Stimulated activated CD8-positive, alpha-beta memory T cell treated with anti-CD3 and anti-CD28 coated beads, Interleukin-4, amount 100 ng/mL, for 4 hours (primary cell): ENCODE measurements around the gene MEIS1.

Experiments
- DNase-seq, 2 donors: peaks; one replicate each; pipeline ENCODE4 v3.0.0-alpha.2; 2020; ENCODE audit warnings: low read depth in 2 of 2, low spot score in 1 of 2

The MEIS1 gene

GRCh38 chr2:66579186-66580126 lies 144.5 kb downstream of the MEIS1 start:
- DNase-seq = no peak

GRCh38 chr2:66580166-66581049 lies 145.5 kb downstream of the MEIS1 start:
- no peak for DNase-seq

GRCh38 chr2:66581339-66582103 lies 146.6 kb downstream of the MEIS1 start:
- no peak for DNase-seq

- no peak for DNase-seq
Observed at GRCh38 chr2:66582104-66582986, 147.4 kb downstream of the MEIS1 start.

DNA sequence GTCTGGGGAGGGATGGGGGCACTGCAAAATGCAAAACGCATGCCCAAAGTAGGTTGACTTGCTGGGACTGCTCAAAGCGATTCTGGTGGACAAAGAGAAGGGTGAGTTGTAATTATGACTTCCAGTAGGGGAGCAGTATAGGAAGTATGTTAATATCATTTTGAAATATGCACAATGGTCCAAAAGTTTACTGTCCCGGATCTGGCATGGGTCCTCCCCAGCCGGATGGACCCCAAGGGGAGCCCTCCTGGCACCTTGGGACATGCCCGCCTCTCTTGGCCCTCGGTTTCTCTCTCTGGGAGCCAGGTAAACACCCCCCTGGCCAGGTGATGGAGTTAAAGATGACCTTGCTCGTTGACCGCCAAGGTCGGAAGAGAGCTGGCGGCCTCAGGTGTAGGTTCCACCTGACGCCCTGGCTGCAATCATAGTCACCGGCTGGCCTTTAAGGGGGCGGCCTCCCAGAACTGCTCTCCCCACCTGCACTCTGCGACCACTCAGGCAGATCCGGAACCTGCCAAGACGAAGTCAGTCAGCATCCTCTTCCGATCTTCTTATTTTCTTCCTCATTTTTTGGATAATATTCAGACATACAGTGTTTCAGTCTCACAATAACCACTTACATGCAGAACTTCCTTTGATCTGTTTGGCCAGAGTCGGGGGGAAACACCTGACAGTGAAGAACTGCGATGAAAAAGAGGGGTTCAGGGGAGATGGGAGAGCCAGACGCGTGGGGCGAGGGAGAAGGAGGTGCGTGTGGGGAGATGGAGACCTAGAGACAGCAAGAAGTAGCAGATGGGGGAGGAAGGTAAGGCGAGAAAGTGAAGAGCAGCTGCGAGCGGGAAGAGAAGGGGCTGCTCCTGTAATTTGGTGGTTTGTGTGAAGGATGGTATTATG lies 148.3 kb downstream of the MEIS1 start:
- DNase-seq = no peak

DNA sequence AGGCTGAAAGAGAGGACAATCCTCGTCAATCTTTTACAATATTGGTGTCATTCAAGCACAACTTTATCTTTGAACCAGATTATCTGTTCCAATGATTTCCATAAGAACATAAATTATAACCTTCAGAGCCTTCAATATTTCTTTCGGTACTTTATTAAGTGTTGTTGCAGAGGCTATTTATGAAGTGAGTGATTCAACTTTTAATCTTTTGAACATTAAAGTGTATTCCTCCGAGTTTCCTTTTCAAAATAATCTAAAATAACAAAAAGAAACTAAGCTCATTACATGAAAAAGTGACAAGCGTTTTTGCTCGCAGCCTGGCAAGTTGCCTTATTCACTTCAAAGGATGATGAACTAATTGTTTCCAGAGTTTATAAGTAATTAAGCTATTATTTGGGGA lies 149.0 kb downstream of the MEIS1 start:
- DNase-seq = no peak

- no peak for DNase-seq
Observed at GRCh38 chr2:66585587-66585986, 150.7 kb downstream of the MEIS1 start.

DNA sequence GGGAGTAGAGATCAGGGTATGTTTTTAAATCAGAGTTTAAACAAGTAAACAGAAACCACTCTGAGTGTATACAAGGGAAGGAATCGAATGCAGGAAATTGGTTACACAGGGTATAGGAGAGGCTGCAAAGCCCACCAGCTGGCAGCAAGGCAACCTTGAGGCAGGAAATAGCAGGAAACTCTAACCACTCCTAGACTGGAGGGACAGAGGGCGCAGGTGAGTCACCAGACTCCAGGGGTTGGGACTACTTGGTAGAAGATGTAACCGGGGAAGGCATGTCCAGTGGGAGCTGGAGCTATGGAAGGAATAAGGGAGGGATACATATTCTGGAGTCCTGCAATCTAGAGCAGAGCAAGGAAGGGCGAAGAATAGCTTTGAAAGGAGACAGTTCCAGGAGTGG lies 152.3 kb downstream of the MEIS1 start:
- DNase-seq = no peak

GRCh38 chr2:66594001-66594400 lies 159.1 kb downstream of the MEIS1 start:
- no peak for DNase-seq

DNA sequence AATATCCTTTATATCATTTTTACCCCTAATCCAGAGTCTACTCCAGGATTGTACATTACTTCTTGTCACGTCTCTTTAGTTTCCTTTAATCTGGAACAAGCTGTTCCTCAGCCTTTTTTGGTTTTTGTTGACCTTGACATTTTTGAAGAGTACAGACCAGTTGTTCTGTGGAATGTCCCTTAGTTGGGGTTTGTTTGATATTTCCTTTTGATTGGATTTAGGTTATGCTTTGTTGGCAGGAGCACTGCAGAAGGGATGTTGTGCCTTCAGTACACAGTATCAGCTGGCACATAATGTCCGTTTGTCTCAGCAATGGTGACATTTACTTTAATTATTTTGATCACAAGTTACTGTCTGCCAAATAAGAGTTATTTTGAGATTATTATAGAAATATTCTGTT lies 160.6 kb downstream of the MEIS1 start:
- no peak for DNase-seq

GRCh38 chr2:66596256-66596655 lies 161.3 kb downstream of the MEIS1 start:
- DNase-seq = no peak

GRCh38 chr2:66601624-66602023 lies 166.7 kb downstream of the MEIS1 start:
- DNase-seq = no peak

GRCh38 chr2:66602341-66602740 lies 167.4 kb downstream of the MEIS1 start:
- no peak for DNase-seq

GRCh38 chr2:66604326-66604725 lies 169.4 kb downstream of the MEIS1 start:
- DNase-seq = no peak

GRCh38 chr2:66604976-66605375 lies 170.1 kb downstream of the MEIS1 start:
- no peak for DNase-seq

- DNase-seq = no peak
Observed at GRCh38 chr2:66607152-66607551, 172.2 kb downstream of the MEIS1 start.
